ENCODE data around the gene PARD3.

GRCh38 chr10:34114914-34115313 lies 700.2 kb downstream of the PARD3 start:
- no peak for TF ChIP-seq HDGF (IDR thresholded peaks at IDR 0.05; ENCODE audit: borderline replicate concordance)
- TF ChIP-seq ZNF384 (IDR thresholded peaks at IDR 0.05) = no peak
- no peak for TF ChIP-seq NFRKB (IDR thresholded peaks at IDR 0.05)
- TF ChIP-seq FOXM1 (IDR thresholded peaks at IDR 0.05; ENCODE audit: borderline replicate concordance) = no peak
- no peak for TF ChIP-seq SP1 (IDR thresholded peaks at IDR 0.05)
- TF ChIP-seq ELF4 (IDR thresholded peaks at IDR 0.05) = no peak
- no peak for TF ChIP-seq SUZ12 (IDR thresholded peaks at IDR 0.05)
- TF ChIP-seq BHLHE40 (IDR thresholded peaks at IDR 0.05; ENCODE audit: borderline replicate concordance) = no peak
- TF ChIP-seq FOXK2 (IDR thresholded peaks at IDR 0.05) = no peak
- TF ChIP-seq FOXA1 (IDR thresholded peaks at IDR 0.05) = no peak
